Testis (tissue), 2 donors: ENCODE results near the gene RSU1.

Experiments
- POLR2A ChIP-seq: fragments of 450-650 bp; IDR thresholded peaks from one replicate; pipeline ENCODE4 v1.6.1; 2017; ENCODE audit warnings: antibody characterized with exemption, mild to moderate bottlenecking, moderate library complexity
- TF ChIP-seq, protein P1 (sequence below), 3 experiments: fragments of 450-650 bp in 2 of 3; fragments of 200-600 bp in 1 of 3; sonication (generic) in 1 of 3; IDR thresholded peaks; one replicate each; pipeline ENCODE4 v1.5.1; 2016 to 2019; ENCODE audit warnings: antibody characterized with exemption in 3 of 3, mild to moderate bottlenecking in 2 of 3, moderate library complexity in 1 of 3

- TF ChIP-seq, protein P1, sequence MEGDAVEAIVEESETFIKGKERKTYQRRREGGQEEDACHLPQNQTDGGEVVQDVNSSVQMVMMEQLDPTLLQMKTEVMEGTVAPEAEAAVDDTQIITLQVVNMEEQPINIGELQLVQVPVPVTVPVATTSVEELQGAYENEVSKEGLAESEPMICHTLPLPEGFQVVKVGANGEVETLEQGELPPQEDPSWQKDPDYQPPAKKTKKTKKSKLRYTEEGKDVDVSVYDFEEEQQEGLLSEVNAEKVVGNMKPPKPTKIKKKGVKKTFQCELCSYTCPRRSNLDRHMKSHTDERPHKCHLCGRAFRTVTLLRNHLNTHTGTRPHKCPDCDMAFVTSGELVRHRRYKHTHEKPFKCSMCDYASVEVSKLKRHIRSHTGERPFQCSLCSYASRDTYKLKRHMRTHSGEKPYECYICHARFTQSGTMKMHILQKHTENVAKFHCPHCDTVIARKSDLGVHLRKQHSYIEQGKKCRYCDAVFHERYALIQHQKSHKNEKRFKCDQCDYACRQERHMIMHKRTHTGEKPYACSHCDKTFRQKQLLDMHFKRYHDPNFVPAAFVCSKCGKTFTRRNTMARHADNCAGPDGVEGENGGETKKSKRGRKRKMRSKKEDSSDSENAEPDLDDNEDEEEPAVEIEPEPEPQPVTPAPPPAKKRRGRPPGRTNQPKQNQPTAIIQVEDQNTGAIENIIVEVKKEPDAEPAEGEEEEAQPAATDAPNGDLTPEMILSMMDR (IDR thresholded peaks at IDR 0.05) = no peak
- TF ChIP-seq POLR2A = no peak
Observed at GRCh38 chr10:16798571-16798970, 18.7 kb downstream of the RSU1 start.
